Epithelial cell of esophagus (primary cell): Measurements from ENCODE around the gene CSNK1D.
"Not testable (repeated sequence)": the region's sequence is repeated elsewhere in the genome, so short reads cannot be mapped to it uniquely, and the experiment has no call there.

Experiments used
- DNase-seq: peaks from one replicate; pipeline ENCODE4 v3.0.0; 2010; ENCODE audit warnings: low read depth
- H3K4me3 ChIP-seq: 2 replicates; pipeline ENCODE4 v1.5.1; 2011; ENCODE audit warnings: mild to moderate bottlenecking, low read length, control low read depth
- CTCF ChIP-seq: IDR thresholded peaks from 2 replicates; pipeline ENCODE4 v1.5.1; 2011; ENCODE audit warnings: low read depth, mild to moderate bottlenecking, low read length, control low read depth, inconsistent platforms; ENCODE audit not compliant: insufficient read depth; ENCODE audit errors: missing control alignments

Gene CSNK1D

GRCh38 chr17:82256242-82256885 lies 17.1 kb downstream of the CSNK1D start:
- no peak for TF ChIP-seq CTCF
- H3K4me3 ChIP-seq: no peak overlapping the region

GRCh38 chr17:82255402-82255972 lies 18.0 kb downstream of the CSNK1D start:
- no peak for TF ChIP-seq CTCF
- no peak for DNase-seq
- no peak overlapping the region for H3K4me3 ChIP-seq

More at GRCh38 chr17:82256242-82256885, 17.1 kb downstream of the CSNK1D start:
- DNase-seq: no peak

GRCh38 chr17:82254746-82255145 lies 18.8 kb downstream of the CSNK1D start:
- DNase-seq, H3K4me3 ChIP-seq: not testable (repeated sequence)

GRCh38 chr17:82254096-82254495 lies 19.4 kb downstream of the CSNK1D start:
- H3K4me3 ChIP-seq, DNase-seq: not testable (repeated sequence)

- DNase-seq: no peak
- no peak overlapping the region for H3K4me3 ChIP-seq
- TF ChIP-seq CTCF: no peak
Measured at GRCh38 chr17:82253179-82253544, 20.3 kb downstream of the CSNK1D start.

GRCh38 chr17:82252511-82253178 lies 20.9 kb downstream of the CSNK1D start:
- TF ChIP-seq CTCF: no peak
- DNase-seq: no peak
- H3K4me3 ChIP-seq: no peak overlapping the region

- no peak overlapping the region for H3K4me3 ChIP-seq
- DNase-seq: no peak
- TF ChIP-seq CTCF: no peak
Measured at GRCh38 chr17:82250868-82251500, 22.5 kb downstream of the CSNK1D start.
